Measurements from ENCODE around the gene PSMD10.

DNA sequence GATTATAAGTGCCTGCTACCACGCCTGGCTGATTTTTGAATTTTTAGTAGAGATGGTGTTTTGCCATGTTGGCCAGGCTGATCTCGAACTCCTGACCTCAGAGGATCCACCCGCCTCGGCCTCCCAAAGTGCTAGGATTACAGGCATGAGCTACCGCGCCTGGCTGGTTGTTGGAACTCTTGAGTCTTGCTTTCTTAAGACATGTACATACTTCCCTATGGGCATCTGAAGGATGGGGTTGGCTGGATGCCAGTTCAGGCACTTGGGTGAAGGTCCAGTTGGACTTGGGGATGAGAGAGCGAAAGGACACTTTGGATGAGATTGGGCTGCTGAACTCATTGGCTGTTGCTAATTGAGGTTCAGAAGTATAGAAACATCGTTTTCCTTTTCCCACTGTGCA, 40.7 kb upstream of the PSMD10 start:
- TF ChIP-seq, protein P1, sequence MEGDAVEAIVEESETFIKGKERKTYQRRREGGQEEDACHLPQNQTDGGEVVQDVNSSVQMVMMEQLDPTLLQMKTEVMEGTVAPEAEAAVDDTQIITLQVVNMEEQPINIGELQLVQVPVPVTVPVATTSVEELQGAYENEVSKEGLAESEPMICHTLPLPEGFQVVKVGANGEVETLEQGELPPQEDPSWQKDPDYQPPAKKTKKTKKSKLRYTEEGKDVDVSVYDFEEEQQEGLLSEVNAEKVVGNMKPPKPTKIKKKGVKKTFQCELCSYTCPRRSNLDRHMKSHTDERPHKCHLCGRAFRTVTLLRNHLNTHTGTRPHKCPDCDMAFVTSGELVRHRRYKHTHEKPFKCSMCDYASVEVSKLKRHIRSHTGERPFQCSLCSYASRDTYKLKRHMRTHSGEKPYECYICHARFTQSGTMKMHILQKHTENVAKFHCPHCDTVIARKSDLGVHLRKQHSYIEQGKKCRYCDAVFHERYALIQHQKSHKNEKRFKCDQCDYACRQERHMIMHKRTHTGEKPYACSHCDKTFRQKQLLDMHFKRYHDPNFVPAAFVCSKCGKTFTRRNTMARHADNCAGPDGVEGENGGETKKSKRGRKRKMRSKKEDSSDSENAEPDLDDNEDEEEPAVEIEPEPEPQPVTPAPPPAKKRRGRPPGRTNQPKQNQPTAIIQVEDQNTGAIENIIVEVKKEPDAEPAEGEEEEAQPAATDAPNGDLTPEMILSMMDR (conservative IDR thresholded peaks at IDR 0.05; ENCODE audit: low read length): no peak
- TF ChIP-seq EZH2phosphoT487 (IDR thresholded peaks at IDR 0.05; ENCODE audit: borderline replicate concordance, low read depth, low read length): no peak
